HK-2 (cell line): ENCODE results near the gene ALPI.

ENCODE experiments used
- DNase-seq: peaks from one replicate; pipeline ENCODE4 v3.0.0-alpha.2; 2018; ENCODE audit not compliant: unreplicated experiment

Gene ALPI

DNA sequence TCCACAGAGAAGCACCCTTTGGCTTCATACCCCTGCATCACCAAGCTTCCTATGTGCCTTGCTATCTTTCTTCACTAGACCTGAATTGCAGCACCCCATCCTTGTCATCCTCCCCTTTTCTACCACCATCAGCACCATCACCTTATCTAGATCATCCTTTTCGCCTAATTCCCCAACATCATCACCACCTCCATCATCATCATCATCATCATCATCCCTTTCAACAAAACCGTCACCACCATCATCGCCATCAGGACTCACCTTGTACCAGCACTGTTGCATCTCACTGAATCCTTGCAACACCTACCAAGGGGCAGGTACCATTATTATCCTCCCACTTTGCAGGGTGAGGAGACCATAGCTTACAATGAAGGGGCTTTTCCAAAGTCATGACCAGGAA is 42.5 kb downstream of the ALPI start:
- DNase-seq = no peak

- DNase-seq = no peak
Observed at GRCh38 chr2:232501331-232501771, 45.4 kb downstream of the ALPI start.

DNA sequence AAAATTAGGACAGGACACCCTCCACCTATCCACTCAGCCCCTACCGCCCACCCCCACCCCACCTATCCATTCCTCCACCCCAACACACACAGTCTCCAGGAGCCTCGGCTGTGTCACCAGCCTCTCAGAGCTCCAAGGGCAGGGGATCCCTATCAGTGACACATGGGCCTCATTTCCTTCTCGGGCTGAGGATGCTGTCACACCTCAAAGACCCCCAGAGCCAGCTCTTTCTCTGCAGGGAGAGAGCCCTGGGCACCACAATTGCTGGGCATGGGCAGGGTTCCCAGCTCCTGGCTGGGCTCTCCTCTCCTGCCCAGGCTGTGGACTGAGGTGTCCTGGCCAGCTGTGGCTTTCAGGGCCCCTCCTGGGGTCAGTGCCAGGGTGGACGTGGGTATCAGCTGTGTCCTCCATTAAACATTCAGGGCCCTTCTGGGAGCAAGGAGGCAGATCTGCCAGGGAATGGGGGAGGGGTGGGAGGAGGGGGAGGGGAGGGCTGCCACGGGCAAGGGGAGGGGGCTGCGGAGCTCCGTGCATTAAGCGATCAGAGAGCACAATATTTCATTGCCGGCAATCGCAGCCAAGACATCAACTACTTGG is 45.9 kb downstream of the ALPI start:
- DNase-seq = no peak

DNA sequence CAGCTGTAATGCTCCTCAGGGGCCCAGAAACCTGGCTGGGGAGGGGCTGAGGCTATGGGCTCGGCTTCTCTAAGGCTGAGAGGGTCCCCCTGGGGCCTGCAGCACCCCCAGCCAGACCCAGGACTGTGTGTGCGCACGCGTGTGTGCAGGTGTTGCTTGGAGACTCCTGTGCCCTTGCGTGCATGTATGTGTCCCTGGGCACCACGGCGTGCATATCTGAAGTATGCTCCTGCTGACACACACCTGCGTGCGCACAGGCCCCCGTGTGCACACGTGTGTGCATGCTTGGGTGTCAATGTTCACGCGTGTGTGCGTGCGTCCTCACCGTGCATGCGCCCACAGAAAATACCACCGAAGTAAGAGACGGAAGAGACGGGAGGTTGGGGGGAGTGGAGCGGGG is 46.6 kb downstream of the ALPI start:
- no peak for DNase-seq

GRCh38 chr2:232502911-232503808 is 47.2 kb downstream of the ALPI start:
- no peak for DNase-seq

DNA sequence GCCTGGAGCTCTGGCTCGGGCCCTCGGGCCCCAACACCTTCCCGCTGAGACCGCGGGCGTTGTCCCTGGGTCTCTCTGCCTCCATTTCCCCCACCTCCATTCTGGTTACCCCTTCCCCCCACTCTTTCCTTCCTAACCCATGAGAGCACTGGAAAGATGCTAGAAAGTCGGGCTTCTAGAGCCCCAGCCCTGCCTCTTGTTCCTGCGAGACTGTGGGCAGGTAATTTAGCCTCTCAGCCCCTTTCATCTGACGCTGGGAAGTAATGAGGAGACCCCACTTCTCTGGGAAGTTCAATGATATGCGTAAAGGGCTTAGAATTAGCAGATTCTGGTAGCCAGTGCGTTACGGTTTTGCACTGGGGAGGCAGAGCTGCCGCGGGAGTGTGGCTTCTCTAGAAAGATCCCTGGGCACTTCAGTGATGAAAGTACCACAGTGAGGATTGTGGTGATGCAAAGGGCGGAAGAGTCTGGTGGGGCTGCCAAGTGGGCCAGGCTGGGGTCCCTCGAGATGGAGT is 47.9 kb downstream of the ALPI start:
- no peak for DNase-seq

DNA sequence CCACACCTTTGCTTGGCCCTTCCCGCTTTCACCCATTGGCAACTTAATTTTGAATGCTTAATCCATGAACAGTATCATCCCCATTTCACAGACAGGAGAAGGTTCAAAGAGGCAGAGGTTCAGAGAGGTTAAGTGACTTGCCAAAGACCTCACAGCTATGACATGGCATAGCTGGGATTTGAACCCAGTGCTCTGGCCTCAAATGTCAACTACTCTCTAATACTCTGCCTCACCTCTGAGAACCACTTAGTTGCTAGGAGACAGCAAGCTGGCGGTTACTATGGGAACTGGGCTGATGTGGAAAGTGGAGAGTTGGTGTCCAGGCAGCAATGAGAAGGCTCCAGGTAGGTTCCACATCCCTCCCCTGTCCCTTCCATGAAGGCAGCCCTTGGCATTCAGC is 48.5 kb downstream of the ALPI start:
- DNase-seq = no peak

GRCh38 chr2:232505856-232506255 is 49.9 kb downstream of the ALPI start:
- no peak for DNase-seq

DNA sequence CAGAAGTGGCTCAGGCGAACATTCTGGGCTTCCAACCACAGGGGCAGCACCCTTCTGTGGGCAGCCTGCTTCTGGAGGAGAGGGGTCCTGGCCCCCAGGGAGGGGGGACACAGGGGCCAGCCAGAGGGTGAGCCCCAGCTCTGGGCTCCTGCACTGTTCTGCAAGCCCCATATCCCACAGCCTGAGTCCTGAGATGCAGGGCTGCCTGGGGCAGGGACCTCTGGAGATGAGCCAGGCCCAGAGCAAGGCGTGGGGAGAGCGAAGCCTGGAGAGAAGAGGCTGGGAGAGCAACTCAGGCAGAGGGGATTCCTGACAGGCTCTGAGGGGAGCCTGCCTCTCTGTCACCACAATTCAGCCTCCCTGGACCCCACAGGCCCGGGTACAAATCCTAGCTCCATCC is 50.8 kb downstream of the ALPI start:
- DNase-seq = no peak

DNA sequence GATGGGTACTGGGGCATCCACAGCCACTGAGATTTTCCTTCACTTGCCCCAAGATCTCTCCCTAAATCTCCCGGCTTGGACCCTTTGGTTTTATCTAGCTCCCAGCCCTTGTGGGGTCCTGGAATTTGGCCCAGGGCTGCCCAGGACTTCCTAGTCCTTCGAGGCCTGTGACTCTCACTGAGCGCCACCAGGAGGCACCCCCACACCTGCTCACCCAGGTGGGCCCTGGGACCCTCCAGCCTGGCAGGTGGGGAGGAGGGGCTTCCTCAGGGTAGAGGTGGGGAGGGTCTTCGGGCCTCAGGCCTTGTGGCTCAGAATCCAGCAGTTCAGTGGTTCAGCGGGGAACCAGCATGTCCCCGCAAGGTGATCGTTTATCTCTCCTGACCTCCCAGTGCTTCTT is 52.3 kb downstream of the ALPI start:
- no peak for DNase-seq
